Keratinocyte (primary cell): Measurements from ENCODE around the gene BRIP1.

Source experiments
- EZH2 ChIP-seq: IDR thresholded peaks from one replicate; pipeline ENCODE4 v1.6.1; 2012; ENCODE audit warnings: inconsistent platforms, mild to moderate bottlenecking, low read length, moderate library complexity
- TF ChIP-seq, protein P1 (sequence below), 3 experiments: IDR thresholded peaks in 1 of 3; conservative IDR thresholded peaks in 1 of 3; optimal IDR thresholded peaks in 1 of 3; 2 replicates in 2 of 3; 3 replicates in 1 of 3; pipeline versions ENCODE3 to v1.5.1; 2011; ENCODE audit warnings: low read length in 3 of 3, mild to moderate bottlenecking in 3 of 3, moderate library complexity in 2 of 3, control low read depth in 1 of 3, inconsistent platforms in 1 of 3; ENCODE audit not compliant: insufficient read depth in 2 of 3; ENCODE audit errors: extremely low read depth in 1 of 3

DNA sequence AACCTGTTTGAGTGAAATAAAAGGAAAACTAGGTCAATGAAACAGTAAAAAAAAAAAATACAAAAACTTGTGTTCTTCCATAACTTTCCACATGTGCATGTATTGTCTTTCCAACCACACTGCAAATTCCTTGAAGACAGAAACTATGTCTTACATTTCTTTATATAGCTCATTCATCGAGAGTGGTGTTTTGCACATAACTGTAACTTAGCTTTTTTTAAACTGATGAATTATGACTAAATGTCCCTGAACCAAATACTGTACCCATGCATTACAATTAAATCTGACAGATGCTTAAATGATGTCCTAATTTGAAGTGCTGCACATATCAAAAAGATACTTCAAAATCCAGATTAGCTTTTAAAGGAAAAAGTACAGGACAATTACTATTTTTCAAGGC lies 50.1 kb downstream of the BRIP1 start:
- TF ChIP-seq EZH2: no peak
- TF ChIP-seq, protein P1, sequence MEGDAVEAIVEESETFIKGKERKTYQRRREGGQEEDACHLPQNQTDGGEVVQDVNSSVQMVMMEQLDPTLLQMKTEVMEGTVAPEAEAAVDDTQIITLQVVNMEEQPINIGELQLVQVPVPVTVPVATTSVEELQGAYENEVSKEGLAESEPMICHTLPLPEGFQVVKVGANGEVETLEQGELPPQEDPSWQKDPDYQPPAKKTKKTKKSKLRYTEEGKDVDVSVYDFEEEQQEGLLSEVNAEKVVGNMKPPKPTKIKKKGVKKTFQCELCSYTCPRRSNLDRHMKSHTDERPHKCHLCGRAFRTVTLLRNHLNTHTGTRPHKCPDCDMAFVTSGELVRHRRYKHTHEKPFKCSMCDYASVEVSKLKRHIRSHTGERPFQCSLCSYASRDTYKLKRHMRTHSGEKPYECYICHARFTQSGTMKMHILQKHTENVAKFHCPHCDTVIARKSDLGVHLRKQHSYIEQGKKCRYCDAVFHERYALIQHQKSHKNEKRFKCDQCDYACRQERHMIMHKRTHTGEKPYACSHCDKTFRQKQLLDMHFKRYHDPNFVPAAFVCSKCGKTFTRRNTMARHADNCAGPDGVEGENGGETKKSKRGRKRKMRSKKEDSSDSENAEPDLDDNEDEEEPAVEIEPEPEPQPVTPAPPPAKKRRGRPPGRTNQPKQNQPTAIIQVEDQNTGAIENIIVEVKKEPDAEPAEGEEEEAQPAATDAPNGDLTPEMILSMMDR (optimal IDR thresholded peaks at IDR 0.05 in 1 of 3, IDR thresholded peaks at IDR 0.05 in 1 of 3, conservative IDR thresholded peaks at IDR 0.05 in 1 of 3; ENCODE audit: extremely low read depth in 1 of 3, insufficient read depth in 2 of 3, low read length in 3 of 3): no peak
